Measurements from ENCODE around the gene ARSI.

The ARSI gene

DNA sequence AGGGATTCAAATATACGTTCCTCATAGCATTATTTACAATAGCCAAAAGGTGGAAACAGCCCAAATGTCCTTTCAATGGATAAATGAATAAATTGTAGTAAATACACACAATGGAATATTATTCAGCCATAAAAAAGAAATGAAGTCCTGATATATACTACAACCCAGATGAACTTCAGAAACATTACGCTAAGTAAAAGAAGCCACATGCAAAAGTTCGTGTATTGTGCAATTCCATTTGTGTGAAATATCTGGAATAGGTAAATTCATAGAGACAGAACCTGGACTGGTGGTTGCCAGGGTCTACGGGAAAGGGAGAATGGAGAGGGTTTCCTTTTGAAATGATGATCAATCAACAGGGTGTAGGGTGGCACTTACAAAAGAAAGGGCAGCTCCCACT is 12.5 kb upstream of the ARSI start:
- no peak for DNase-seq (ENCODE audit: low read depth)
- H3K4me3 ChIP-seq (ENCODE audit: low read length), result no peak overlapping the region
- TF ChIP-seq CTCF (conservative IDR thresholded peaks at IDR 0.05; ENCODE audit: low read length), result no peak

DNA sequence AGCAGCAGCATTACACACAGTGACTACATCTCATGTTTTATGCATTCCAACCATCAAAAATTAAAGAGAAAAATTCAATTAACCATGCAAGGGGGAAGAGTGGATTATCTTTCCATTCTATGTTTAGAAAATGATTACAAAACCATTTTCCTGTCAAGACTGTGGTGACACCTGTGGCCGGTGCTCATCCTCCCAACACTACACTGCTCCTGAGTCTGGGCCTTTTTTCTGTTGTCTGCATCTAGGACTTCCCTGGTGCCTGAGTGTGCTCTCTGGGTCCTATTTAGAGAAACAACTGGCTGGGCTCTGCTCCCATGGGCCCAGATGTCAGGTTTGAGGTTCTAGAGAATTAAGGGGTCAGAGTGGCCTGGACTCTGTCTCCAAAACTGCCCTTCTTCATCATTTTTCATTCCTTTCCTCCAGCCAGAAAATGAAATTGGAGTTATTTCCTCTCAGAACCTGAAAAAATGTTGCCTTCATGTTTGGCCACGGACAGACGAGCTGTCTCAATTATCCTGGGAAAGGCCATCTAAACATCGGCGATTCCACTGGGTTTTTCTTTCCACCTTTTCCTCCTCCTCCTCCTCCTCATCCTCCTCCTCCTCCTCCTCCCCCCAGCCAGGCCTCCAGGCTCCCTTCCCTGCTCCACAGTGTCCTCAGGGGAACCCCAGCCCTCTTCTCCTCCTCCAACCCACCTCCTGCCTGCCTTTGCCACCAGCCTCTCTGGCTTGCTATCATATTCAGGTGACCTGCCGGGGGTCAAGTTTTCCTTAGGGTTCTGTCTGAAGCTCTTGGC is 11.4 kb upstream of the ARSI start:
- DNase-seq (ENCODE audit: low read depth), result no peak
- TF ChIP-seq CTCF (conservative IDR thresholded peaks at IDR 0.05; ENCODE audit: low read length), result no peak

GRCh38 chr5:150313501-150313900 is 10.8 kb upstream of the ARSI start:
- no peak for TF ChIP-seq CTCF (conservative IDR thresholded peaks at IDR 0.05; ENCODE audit: low read length)
- H3K4me3 ChIP-seq (ENCODE audit: low read length), result no peak overlapping the region
- no peak for DNase-seq (ENCODE audit: low read depth)

More for the DNA sequence above, 11.4 kb upstream of the ARSI start:
- no peak overlapping the region for H3K4me3 ChIP-seq (ENCODE audit: low read length)

DNA sequence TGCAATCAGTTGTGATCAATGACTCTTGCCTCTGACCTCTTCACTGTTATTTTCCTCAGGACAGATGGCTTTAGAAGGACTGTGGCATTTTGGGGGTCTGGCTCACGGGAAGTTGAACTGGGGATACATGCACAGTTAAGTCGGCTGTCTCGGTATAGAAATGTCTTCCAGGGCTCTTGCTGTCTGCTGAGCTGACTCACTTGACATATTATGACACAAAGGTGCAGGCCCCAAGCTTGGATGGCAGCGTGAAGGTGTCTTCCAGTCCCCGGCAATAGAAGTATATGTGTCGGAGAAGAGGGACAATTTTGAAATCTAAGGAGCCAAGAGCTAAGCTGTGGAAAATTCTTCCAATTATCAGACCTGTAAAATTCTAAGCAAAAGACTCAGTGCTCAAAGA is 9.8 kb upstream of the ARSI start:
- no peak for TF ChIP-seq CTCF (conservative IDR thresholded peaks at IDR 0.05; ENCODE audit: low read length)
- no peak for DNase-seq (ENCODE audit: low read depth)
- H3K4me3 ChIP-seq (ENCODE audit: low read length), result no peak overlapping the region

DNA sequence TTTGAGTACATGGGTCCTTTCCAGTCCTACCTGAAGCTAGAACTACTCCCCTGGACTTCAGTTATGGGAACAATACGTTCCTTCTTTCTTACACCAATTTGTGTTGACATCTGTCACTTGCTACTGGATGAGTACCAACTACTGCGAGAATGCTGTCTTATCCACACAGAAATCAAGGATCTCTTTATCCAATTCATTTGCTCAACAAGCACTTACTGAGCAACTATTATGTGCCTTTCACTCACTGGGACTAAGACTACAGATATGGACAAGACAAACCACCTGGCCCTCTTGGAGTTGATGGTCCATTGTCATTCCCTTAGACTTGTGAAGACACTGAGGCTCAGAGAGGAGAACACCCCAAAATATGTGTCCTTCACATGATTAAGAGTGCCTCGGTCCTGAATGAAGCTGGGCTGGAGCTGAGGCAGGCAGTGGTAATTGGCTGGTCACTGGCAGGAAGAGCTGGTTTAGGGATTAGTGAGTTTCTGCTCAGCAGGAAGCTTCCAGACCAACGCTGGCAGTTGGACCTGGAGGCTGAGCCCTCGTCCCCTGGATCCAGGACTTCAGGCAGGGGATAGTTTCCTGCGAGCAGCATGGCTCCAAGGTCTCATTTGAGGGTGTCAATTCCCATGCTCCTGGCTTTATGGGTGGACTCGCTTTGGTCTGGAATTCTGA is 8.4 kb upstream of the ARSI start:
- DNase-seq (ENCODE audit: low read depth), result no peak
- no peak overlapping the region for H3K4me3 ChIP-seq (ENCODE audit: low read length)
- TF ChIP-seq CTCF (conservative IDR thresholded peaks at IDR 0.05; ENCODE audit: low read length), result no peak

DNA sequence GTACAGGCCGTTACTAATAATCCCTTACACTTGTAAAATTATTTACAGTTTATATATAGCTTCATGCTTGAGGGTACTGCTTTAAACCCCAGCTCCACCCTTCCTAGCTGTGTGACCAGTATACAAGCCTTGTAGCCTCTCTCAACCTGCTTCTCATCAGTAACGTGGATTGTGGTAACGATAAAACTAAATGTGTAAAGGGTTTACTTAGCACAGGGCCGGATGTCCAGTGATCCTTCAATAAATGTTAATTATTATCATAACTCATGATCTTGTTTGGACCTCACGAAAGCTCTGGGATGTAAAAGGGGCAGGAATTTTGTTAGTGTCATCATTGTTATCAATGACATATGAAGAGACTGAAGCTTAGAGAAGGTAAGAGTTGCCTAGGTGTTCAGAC is 7.5 kb upstream of the ARSI start:
- no peak for TF ChIP-seq CTCF (conservative IDR thresholded peaks at IDR 0.05; ENCODE audit: low read length)
- H3K4me3 ChIP-seq (ENCODE audit: low read length), result no peak overlapping the region
- no peak for DNase-seq (ENCODE audit: low read depth)

DNA sequence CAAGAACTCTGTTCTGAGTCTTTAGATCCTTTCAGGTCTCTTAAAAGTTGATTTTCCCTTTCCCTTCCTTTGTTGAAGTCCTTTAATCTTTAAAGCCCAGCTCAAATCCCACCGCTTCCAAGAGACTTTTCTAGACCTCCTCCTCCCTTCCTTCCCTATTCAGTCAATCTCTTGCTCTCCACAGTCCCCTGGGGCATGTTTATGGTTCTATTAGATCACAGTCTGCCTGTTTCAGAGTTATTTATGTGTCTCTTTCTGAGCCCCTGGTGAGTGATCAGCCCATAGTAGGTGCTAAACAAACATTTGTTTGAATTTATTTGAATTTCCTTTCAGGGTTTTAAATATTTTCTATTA is 7.2 kb upstream of the ARSI start:
- DNase-seq (ENCODE audit: low read depth), result no peak
- H3K4me3 ChIP-seq (ENCODE audit: low read length), result no peak overlapping the region
- TF ChIP-seq CTCF (conservative IDR thresholded peaks at IDR 0.05; ENCODE audit: low read length), result no peak

Measured in AG10803 (cell line).